Uterus (tissue), 4 donors: ENCODE data around the gene LILRA5. TPM values are rescaled to one million over a fixed set of nuclear protein-coding genes. Genes with fewer than 3 reads are reported as not detected.
"Not testable (repeated sequence)": the region's sequence is repeated elsewhere in the genome, so short reads cannot be mapped to it uniquely, and the experiment has no call there.

ENCODE experiments used
- DNase-seq, 2 donors: peaks; one replicate each; pipeline ENCODE4 v3.0.0-alpha.2; 2019 to 2020
- H3K27ac ChIP-seq, 2 donors: fragments of 200-600 bp; sonication (generic); 1 replicate in 1 of 2; 2 replicates in 1 of 2; pipeline ENCODE4 v1.5.1; 2016 to 2018
- H3K27me3 ChIP-seq, 2 donors: fragments of 200-600 bp; sonication (generic); one replicate each; pipeline ENCODE4 v1.5.1; 2018 to 2019; ENCODE audit warnings: control low read depth in 1 of 2
- H3K36me3 ChIP-seq, 2 donors: fragments of 200-600 bp; sonication (generic); one replicate each; pipeline ENCODE4 v1.5.1; 2019; ENCODE audit warnings: control low read depth in 1 of 2
- H3K4me1 ChIP-seq, 2 donors: fragments of 200-600 bp; sonication (generic); one replicate each; pipeline ENCODE4 v1.5.1; 2018 to 2019; ENCODE audit warnings: control low read depth in 1 of 2
- H3K4me3 ChIP-seq, 2 donors: fragments of 200-600 bp; sonication (generic); 1 replicate in 1 of 2; 2 replicates in 1 of 2; pipeline ENCODE4 v1.5.1; 2018 to 2019; ENCODE audit warnings: mild to moderate bottlenecking in 1 of 2
- H3K9me3 ChIP-seq, 2 donors: fragments of 200-600 bp; sonication (generic); one replicate each; pipeline ENCODE4 v1.5.1; 2019; ENCODE audit warnings: control low read depth in 1 of 2
- CTCF ChIP-seq, 4 experiments: fragments of 200-600 bp in 2 of 4; fragments of 450-650 bp in 2 of 4; sonication (generic) in 2 of 4; IDR thresholded peaks; one replicate each; pipeline ENCODE4 v1.5.1; 2016 to 2019; ENCODE audit warnings: antibody characterized with exemption in 4 of 4, mild to moderate bottlenecking in 2 of 4, moderate library complexity in 1 of 4
- POLR2A ChIP-seq, 2 donors: fragments of 450-650 bp; IDR thresholded peaks; one replicate each; pipeline ENCODE4 v1.6.1; 2016; ENCODE audit warnings: antibody characterized with exemption in 2 of 2, mild to moderate bottlenecking in 1 of 2, moderate library complexity in 1 of 2
- intact Hi-C: fragments of 100-400 bp; cut with DNase I; formaldehyde crosslinking; loops from one replicate; pipeline ENCODE4 v1.15.1; 2023; ENCODE audit warnings: low total_unique reads
- total RNA-seq, 4 donors: library from RNA; depleted of rRNA in 3 of 4; stranded (reverse); fragments of >200 nt in 3 of 4; gene quantifications; one replicate each; pipeline versions ENCODE4 v1.1.0 to v1.2.4, GENCODE V29; 2014 to 2023
- donor health status: DM: yes; HTN: yes; CAD: no.

The LILRA5 gene
- total RNA-seq, 4 donors from 2014 or later = 0.35 to 9.7 (median 2.8) TPM; not detected in 1

- H3K4me1 ChIP-seq = no peaks in the 10 kb centered on the region
- DNase-seq = no peak
- intact Hi-C loops = no loop called here
Observed at GRCh38 chr19:54325631-54326030, 12.7 kb upstream of the LILRA5 start.

GRCh38 chr19:54325194-54325621, 12.2 kb upstream of the LILRA5 start:
- intact Hi-C loops = no loop called here
- no peak for DNase-seq
- TF ChIP-seq POLR2A (IDR thresholded peaks at IDR 0.05) = no peak
- TF ChIP-seq CTCF (IDR thresholded peaks at IDR 0.05) = peak; percentile 16 to 54 (median 42)
- no peaks in the 10 kb centered on the region for H3K9me3 ChIP-seq
- H3K27me3 ChIP-seq = no peaks in the 10 kb centered on the region
- H3K27ac ChIP-seq = no peak overlapping the region
- H3K36me3 ChIP-seq = no peaks in the 10 kb centered on the region
- no peaks in the 10 kb centered on the region for H3K4me1 ChIP-seq
- H3K4me3 ChIP-seq = no peak overlapping the region

More at GRCh38 chr19:54325631-54326030, 12.7 kb upstream of the LILRA5 start:
- no peak overlapping the region for H3K27ac ChIP-seq
- no peak for TF ChIP-seq CTCF (IDR thresholded peaks at IDR 0.05)
- no peak for TF ChIP-seq POLR2A (IDR thresholded peaks at IDR 0.05)
- H3K9me3 ChIP-seq = no peaks in the 10 kb centered on the region
- no peaks in the 10 kb centered on the region for H3K27me3 ChIP-seq
- no peak overlapping the region for H3K4me3 ChIP-seq
- no peaks in the 10 kb centered on the region for H3K36me3 ChIP-seq

GRCh38 chr19:54324071-54324470, 11.1 kb upstream of the LILRA5 start:
- Histone ChIP-seq H3K27ac (no peak overlapping the region), H3K36me3 (no peaks in the 10 kb centered on the region), H3K9me3 (no peaks in the 10 kb centered on the region), H3K4me1 (no peaks in the 10 kb centered on the region), H3K27me3 (no peaks in the 10 kb centered on the region), H3K4me3 (no peak overlapping the region)
- DNase-seq = no peak
- TF ChIP-seq POLR2A (IDR thresholded peaks at IDR 0.05) (no peak), CTCF (IDR thresholded peaks at IDR 0.05) (no peak)
- intact Hi-C loops = no loop called here

GRCh38 chr19:54322934-54323333, 10.0 kb upstream of the LILRA5 start:
- H3K9me3 ChIP-seq, intact Hi-C loops, DNase-seq, H3K36me3 ChIP-seq, H3K27ac ChIP-seq, H3K27me3 ChIP-seq, H3K4me1 ChIP-seq, H3K4me3 ChIP-seq: not testable (repeated sequence)

- H3K4me1 ChIP-seq, intact Hi-C loops, H3K27ac ChIP-seq, H3K36me3 ChIP-seq, DNase-seq, H3K9me3 ChIP-seq, H3K4me3 ChIP-seq, H3K27me3 ChIP-seq: not testable (repeated sequence)
Observed at GRCh38 chr19:54322295-54322694, 9.3 kb upstream of the LILRA5 start.

- no peak overlapping the region for H3K4me3 ChIP-seq
- no peaks in the 10 kb centered on the region for H3K27me3 ChIP-seq
- intact Hi-C loops = no loop called here
- no peaks in the 10 kb centered on the region for H3K9me3 ChIP-seq
- DNase-seq = no peak
- no peaks in the 10 kb centered on the region for H3K4me1 ChIP-seq
- H3K36me3 ChIP-seq = no peaks in the 10 kb centered on the region
- TF ChIP-seq POLR2A (IDR thresholded peaks at IDR 0.05) (no peak), CTCF (IDR thresholded peaks at IDR 0.05) (no peak)
- no peak overlapping the region for H3K27ac ChIP-seq
Observed at GRCh38 chr19:54319892-54320670, 7.1 kb upstream of the LILRA5 start.
